ENCODE data around the gene CALM3. TPM values are rescaled to one million over a fixed set of nuclear protein-coding genes. Genes with fewer than 3 reads are reported as not detected.

Gene CALM3
- total RNA-seq, 2 donors from 2014 or later: 70.5 to 79.6 TPM

DNA sequence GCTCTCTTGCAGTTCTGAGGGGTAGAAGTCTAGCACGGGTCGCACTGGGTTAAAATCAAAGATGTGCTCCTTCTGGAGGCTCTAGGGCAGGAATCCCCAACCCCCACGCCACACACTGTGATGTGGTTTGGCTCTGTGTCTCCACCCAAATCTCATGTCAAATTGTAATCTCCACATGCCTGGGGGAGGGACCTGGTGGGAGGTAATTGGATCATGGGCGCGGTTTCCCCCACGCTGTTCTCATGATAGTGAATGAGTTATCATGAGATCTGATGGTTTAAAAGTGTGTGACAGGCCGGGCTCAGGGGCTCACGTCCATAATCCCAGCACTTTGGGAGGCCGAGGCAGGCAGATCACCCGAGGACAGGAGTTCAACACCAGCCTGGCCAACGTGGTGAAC lies 26.6 kb upstream of the CALM3 start:
- H3K9me3 ChIP-seq: no peaks in the 10 kb centered on the region
- DNase-seq (no peak), ATAC-seq (no peak)
- H3K4me1 ChIP-seq: no peaks in the 10 kb centered on the region
- H3K4me3 ChIP-seq: no peak overlapping the region
- WGBS, 2 donors: 66 to 70% methylated on average over 3 to 11 of the region's 11 CpGs
- no peaks in the 10 kb centered on the region for H3K27me3 ChIP-seq
- H3K36me3 ChIP-seq (replicated peaks in 1 of 2; ENCODE audit: insufficient read depth in 1 of 2, low read depth in 2 of 2): no peaks in the 10 kb centered on the region
- TF ChIP-seq, protein P1, sequence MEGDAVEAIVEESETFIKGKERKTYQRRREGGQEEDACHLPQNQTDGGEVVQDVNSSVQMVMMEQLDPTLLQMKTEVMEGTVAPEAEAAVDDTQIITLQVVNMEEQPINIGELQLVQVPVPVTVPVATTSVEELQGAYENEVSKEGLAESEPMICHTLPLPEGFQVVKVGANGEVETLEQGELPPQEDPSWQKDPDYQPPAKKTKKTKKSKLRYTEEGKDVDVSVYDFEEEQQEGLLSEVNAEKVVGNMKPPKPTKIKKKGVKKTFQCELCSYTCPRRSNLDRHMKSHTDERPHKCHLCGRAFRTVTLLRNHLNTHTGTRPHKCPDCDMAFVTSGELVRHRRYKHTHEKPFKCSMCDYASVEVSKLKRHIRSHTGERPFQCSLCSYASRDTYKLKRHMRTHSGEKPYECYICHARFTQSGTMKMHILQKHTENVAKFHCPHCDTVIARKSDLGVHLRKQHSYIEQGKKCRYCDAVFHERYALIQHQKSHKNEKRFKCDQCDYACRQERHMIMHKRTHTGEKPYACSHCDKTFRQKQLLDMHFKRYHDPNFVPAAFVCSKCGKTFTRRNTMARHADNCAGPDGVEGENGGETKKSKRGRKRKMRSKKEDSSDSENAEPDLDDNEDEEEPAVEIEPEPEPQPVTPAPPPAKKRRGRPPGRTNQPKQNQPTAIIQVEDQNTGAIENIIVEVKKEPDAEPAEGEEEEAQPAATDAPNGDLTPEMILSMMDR (IDR thresholded peaks at IDR 0.05): no peak
- TF ChIP-seq POLR2A (IDR thresholded peaks at IDR 0.05): no peak
- intact Hi-C loops (cut with DNase I): no loop called here
- H3K27ac ChIP-seq: no peak overlapping the region

DNA sequence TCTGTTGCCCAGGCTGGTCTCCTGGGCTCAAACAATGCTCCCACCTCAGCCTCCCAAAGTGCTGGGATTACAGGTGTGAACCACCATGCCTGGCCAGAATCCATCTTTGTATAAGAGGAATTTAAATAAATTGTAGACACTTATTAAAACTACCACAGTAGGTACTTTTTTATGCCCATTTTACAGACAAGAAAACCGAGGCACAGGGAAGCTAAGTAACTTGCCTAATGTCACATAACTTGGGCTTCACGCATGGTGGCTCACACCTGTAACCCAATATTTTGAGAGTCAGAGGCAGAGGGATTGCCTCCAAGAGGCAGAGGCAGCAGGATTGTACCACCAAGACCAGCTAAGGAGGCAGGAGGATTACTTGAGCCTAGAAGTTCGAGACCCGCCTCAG lies 22.7 kb upstream of the CALM3 start:
- Histone ChIP-seq H3K4me1 (no peaks in the 10 kb centered on the region), H3K4me3 (no peak overlapping the region), H3K9me3 (no peaks in the 10 kb centered on the region), H3K27me3 (no peaks in the 10 kb centered on the region), H3K36me3 (replicated peaks in 1 of 2; ENCODE audit: insufficient read depth in 1 of 2, low read depth in 2 of 2) (no peaks in the 10 kb centered on the region), H3K27ac (no peak overlapping the region)
- TF ChIP-seq, protein P1 (IDR thresholded peaks at IDR 0.05): no peak
- no peak for TF ChIP-seq POLR2A (IDR thresholded peaks at IDR 0.05)
- ATAC-seq (no peak), DNase-seq (no peak)
- WGBS, 2 donors: 92 to 93% methylated on average over 4 of the region's 4 CpGs
- intact Hi-C loops (cut with DNase I): no loop called here

GRCh38 chr19:46579361-46579879 lies 21.7 kb upstream of the CALM3 start:
- H3K27ac ChIP-seq: no peak overlapping the region
- no peaks in the 10 kb centered on the region for H3K27me3 ChIP-seq
- no peaks in the 10 kb centered on the region for H3K36me3 ChIP-seq (replicated peaks in 1 of 2; ENCODE audit: insufficient read depth in 1 of 2, low read depth in 2 of 2)
- H3K4me1 ChIP-seq: no peaks in the 10 kb centered on the region
- 50 to 69% methylated on average over 8 of the region's 8 CpGs for WGBS, 2 donors
- ATAC-seq (no peak), DNase-seq (no peak)
- no peak overlapping the region for H3K4me3 ChIP-seq
- intact Hi-C loops (cut with DNase I): no loop called here
- TF ChIP-seq, protein P1 (IDR thresholded peaks at IDR 0.05): peak in 2 of 7 experiments; percentile 12 to 16
- TF ChIP-seq POLR2A (IDR thresholded peaks at IDR 0.05): no peak
- H3K9me3 ChIP-seq: no peaks in the 10 kb centered on the region

GRCh38 chr19:46580247-46580646 lies 20.9 kb upstream of the CALM3 start:
- H3K4me1 ChIP-seq: no peaks in the 10 kb centered on the region
- H3K27me3 ChIP-seq: no peaks in the 10 kb centered on the region
- no peaks in the 10 kb centered on the region for H3K36me3 ChIP-seq (replicated peaks in 1 of 2; ENCODE audit: insufficient read depth in 1 of 2, low read depth in 2 of 2)
- intact Hi-C loops (cut with DNase I): no loop called here
- no peak overlapping the region for H3K4me3 ChIP-seq
- DNase-seq (no peak), ATAC-seq (no peak)
- TF ChIP-seq, protein P1 (IDR thresholded peaks at IDR 0.05): no peak
- TF ChIP-seq POLR2A (IDR thresholded peaks at IDR 0.05): no peak
- 72 to 77% methylated on average over 2 of the region's 2 CpGs for WGBS, 2 donors
- H3K9me3 ChIP-seq: no peaks in the 10 kb centered on the region
- H3K27ac ChIP-seq: no peak overlapping the region

GRCh38 chr19:46585539-46585938 lies 15.6 kb upstream of the CALM3 start:
- no peaks in the 10 kb centered on the region for H3K9me3 ChIP-seq
- no peaks in the 10 kb centered on the region for H3K36me3 ChIP-seq (replicated peaks in 1 of 2; ENCODE audit: insufficient read depth in 1 of 2, low read depth in 2 of 2)
- ATAC-seq (no peak), DNase-seq (no peak)
- whole genome bisulfite sequencing, 2 donors: 74 to 84% methylated on average over 1 of the region's 1 CpG
- intact Hi-C loops (cut with DNase I): no loop called here
- no peaks in the 10 kb centered on the region for H3K4me1 ChIP-seq
- no peak overlapping the region for H3K27ac ChIP-seq
- TF ChIP-seq, protein P1 (IDR thresholded peaks at IDR 0.05): no peak
- TF ChIP-seq POLR2A (IDR thresholded peaks at IDR 0.05): no peak
- H3K4me3 ChIP-seq: no peak overlapping the region
- no peaks in the 10 kb centered on the region for H3K27me3 ChIP-seq
